Natural killer cell (primary cell): Measurements from ENCODE around the gene RBM22. TPM values are rescaled to one million over a fixed set of nuclear protein-coding genes. Genes with fewer than 3 reads are reported as not detected.

Source experiments
- ATAC-seq, 3 donors: fragments of 150-1000 bp in 2 of 3; fragments of 200-7000 bp in 1 of 3; cut with Tn5 transposase; 1 replicate in 1 of 3; 2 replicates in 2 of 3; pipeline ENCODE4 v1.10.0; 2021; ENCODE audit warnings: mild to moderate bottlenecking in 2 of 3, moderate library complexity in 2 of 3
- DNase-seq, 2 donors: peaks; one replicate each; pipeline versions ENCODE4 v3.0.0 to v3.0.0-alpha.2; 2013 to 2021; ENCODE audit warnings: mixed read lengths in 1 of 2
- H3K27ac ChIP-seq: one replicate; pipeline ENCODE4 v1.5.1; 2013; ENCODE audit warnings: mild to moderate bottlenecking, low read length
- H3K27me3 ChIP-seq: one replicate; pipeline ENCODE4 v1.6.1; 2013; ENCODE audit warnings: low read length; ENCODE audit not compliant: control insufficient read depth, insufficient read depth
- H3K36me3 ChIP-seq: one replicate; pipeline ENCODE4 v1.6.1; 2013; ENCODE audit warnings: low read length; ENCODE audit not compliant: control insufficient read depth, insufficient read depth
- H3K4me1 ChIP-seq: one replicate; pipeline ENCODE4 v1.6.1; 2013; ENCODE audit warnings: low read length; ENCODE audit not compliant: control insufficient read depth, insufficient read depth
- H3K4me3 ChIP-seq: one replicate; pipeline ENCODE4 v1.5.1; 2013; ENCODE audit warnings: low read length
- H3K9me3 ChIP-seq: one replicate; pipeline ENCODE4 v1.6.1; 2013; ENCODE audit warnings: low read length; ENCODE audit not compliant: control insufficient read depth, insufficient read depth
- H3K27ac Mint-ChIP-seq, 2 donors: one replicate each; pipeline ENCODE4 v1.8.0; 2022; ENCODE audit warnings: mild to moderate bottlenecking in 2 of 2, mixed read lengths in 2 of 2, moderate library complexity in 1 of 2
- H3K27me3 Mint-ChIP-seq, 2 donors: one replicate each; pipeline ENCODE4 v1.8.0; 2022; ENCODE audit warnings: low read depth in 2 of 2, mixed read lengths in 2 of 2
- H3K36me3 Mint-ChIP-seq: one replicate; pipeline ENCODE4 v1.8.0; 2022; ENCODE audit warnings: mixed read lengths
- H3K4me1 Mint-ChIP-seq, 2 donors: one replicate each; pipeline ENCODE4 v1.8.0; 2022; ENCODE audit warnings: mixed read lengths in 2 of 2
- H3K4me3 Mint-ChIP-seq: one replicate; pipeline ENCODE4 v1.8.0; 2022; ENCODE audit warnings: mild to moderate bottlenecking, moderate library complexity, mixed read lengths
- H3K9me3 Mint-ChIP-seq, 2 donors: one replicate each; pipeline ENCODE4 v1.8.0; 2022; ENCODE audit warnings: mixed read lengths in 2 of 2
- CTCF ChIP-seq: fragments of 200-600 bp; IDR thresholded peaks from one replicate; pipeline ENCODE4 v1.8.0; 2022; ENCODE audit warnings: antibody characterized with exemption
- WGBS: methylation state at CpG from one replicate; pipeline ENCODE4 v1.1.7; 2013; ENCODE audit warnings: missing lambda C conversion rate; ENCODE audit not compliant: insufficient coverage; 5-methylcytosine and 5-hydroxymethylcytosine counted together
- intact Hi-C: fragments of 100-400 bp; cut with micrococcal nuclease; formaldehyde crosslinking; loops from one replicate; pipeline ENCODE4 v1.14.2; 2022
- total RNA-seq, 4 donors: library from RNA; stranded (reverse); fragments of 120-200 nt in 1 of 4; gene quantifications; one replicate each; pipeline versions ENCODE4 v1.2.3 to v1.2.4, GENCODE V29; 2013 to 2022

The RBM22 gene
- total RNA-seq, 3 donors from 2014 or later (not counting 1 experiment from before 2014, with no cell fraction given) = 136 to 149 (median 145) TPM

DNA sequence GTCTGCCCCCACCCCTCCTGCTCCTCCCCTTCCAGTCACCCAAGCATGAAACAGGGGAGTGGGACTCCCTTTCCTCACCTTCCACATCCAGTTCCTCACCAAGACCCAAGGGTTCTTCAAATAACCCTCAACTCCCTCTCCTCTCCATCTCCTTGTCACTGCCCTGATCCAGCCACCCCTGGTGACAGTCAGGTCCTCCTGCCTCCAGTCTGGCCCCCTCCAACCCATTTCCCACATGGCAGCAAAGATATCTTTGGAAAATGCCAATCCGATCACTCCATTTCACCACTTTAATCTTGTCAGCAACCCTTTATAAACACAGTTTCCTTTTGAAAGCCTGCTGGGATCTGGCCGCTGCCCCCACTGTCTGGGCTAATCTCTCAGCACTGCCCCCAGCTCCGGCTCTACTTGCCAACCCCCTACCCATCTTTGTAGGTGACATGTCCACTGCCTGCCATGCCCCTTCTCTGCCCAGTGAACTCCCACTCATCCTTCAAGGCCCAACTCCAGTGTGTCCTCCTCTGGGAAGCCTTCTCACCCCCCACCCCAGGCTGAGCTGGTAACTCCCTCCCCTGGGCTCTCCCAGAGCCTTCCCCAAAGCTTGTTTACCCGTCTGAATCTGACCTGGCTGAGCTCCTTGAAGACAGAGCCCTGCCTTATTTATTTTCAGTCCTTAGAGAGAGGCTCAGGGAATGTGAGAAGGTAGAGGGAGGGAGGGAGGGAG is 40.6 kb downstream of the RBM22 start:
- Histone ChIP-seq H3K36me3 (no peaks in the 10 kb centered on the region), H3K27ac (no peak overlapping the region), H3K4me1 (peaks cover 12% of the 10 kb centered on the region), H3K4me3 (no peak overlapping the region), H3K27me3 (no peaks in the 10 kb centered on the region), H3K9me3 (no peaks in the 10 kb centered on the region)
- DNase-seq (no peak), ATAC-seq (no peak)
- Mint-ChIP-seq H3K27me3 (peaks cover 0 to 6% of the 10 kb centered on the region in 2 donors), H3K9me3 (no peaks in the 10 kb centered on the region), H3K4me1 (peaks cover 0 to 15% of the 10 kb centered on the region in 2 donors), H3K4me3 (peak overlapping the region; percentile 13), H3K36me3 (no peaks in the 10 kb centered on the region), H3K27ac (no peak overlapping the region)
- WGBS = 85% methylated on average over 4 of the region's 4 CpGs
- TF ChIP-seq CTCF = no peak
- intact Hi-C loops = no loop called here

- no peak overlapping the region for H3K4me3 ChIP-seq
- Mint-ChIP-seq H3K27me3 (peaks cover 0 to 6% of the 10 kb centered on the region in 2 donors), H3K36me3 (no peaks in the 10 kb centered on the region), H3K9me3 (no peaks in the 10 kb centered on the region), H3K27ac (no peak overlapping the region), H3K4me3 (no peak overlapping the region), H3K4me1 (peaks cover 0 to 15% of the 10 kb centered on the region in 2 donors)
- no peak overlapping the region for H3K27ac ChIP-seq
- no peak for ATAC-seq
- no peak for DNase-seq
- intact Hi-C loops = no loop called here
- TF ChIP-seq CTCF = no peak
- H3K36me3 ChIP-seq = no peaks in the 10 kb centered on the region
- H3K4me1 ChIP-seq = peaks cover 12% of the 10 kb centered on the region
- H3K9me3 ChIP-seq = no peaks in the 10 kb centered on the region
- 92% methylated on average over 11 of the region's 11 CpGs for WGBS
- no peaks in the 10 kb centered on the region for H3K27me3 ChIP-seq
Measured at GRCh38 chr5:150659360-150660107, 41.3 kb downstream of the RBM22 start.

- Mint-ChIP-seq H3K9me3 (no peaks in the 10 kb centered on the region), H3K4me3 (peak overlapping the region; percentile 79), H3K36me3 (no peaks in the 10 kb centered on the region), H3K27me3 (peaks cover 0 to 6% of the 10 kb centered on the region in 2 donors), H3K4me1 (peaks cover 0 to 15% of the 10 kb centered on the region in 2 donors), H3K27ac (no peak overlapping the region)
- ATAC-seq (no peak), DNase-seq (no peak)
- H3K4me1 ChIP-seq = peaks cover 12% of the 10 kb centered on the region
- H3K36me3 ChIP-seq = no peaks in the 10 kb centered on the region
- no peaks in the 10 kb centered on the region for H3K27me3 ChIP-seq
- WGBS = 65% methylated on average over 3 of the region's 3 CpGs
- no peaks in the 10 kb centered on the region for H3K9me3 ChIP-seq
- no peak overlapping the region for H3K4me3 ChIP-seq
- TF ChIP-seq CTCF = no peak
- intact Hi-C loops = no loop called here
- no peak overlapping the region for H3K27ac ChIP-seq
Measured at GRCh38 chr5:150658699-150659265, 42.1 kb downstream of the RBM22 start.
